HepG2 (cell line): ENCODE results near the gene PLEKHA3. TPM values are rescaled to one million over a fixed set of nuclear protein-coding genes. Genes with fewer than 3 reads are reported as not detected.

Experiments
- ASH2L ChIP-seq: fragments of 300-600, 200-600 bp; sonication (generic); IDR thresholded peaks from 2 replicates; pipeline ENCODE4 v1.7.0; 2017; ENCODE audit warnings: low read depth, mild to moderate bottlenecking, moderate library complexity, mixed read lengths, low read length; ENCODE audit not compliant: insufficient read length
- GATAD1 ChIP-seq: IDR thresholded peaks from 2 replicates; pipeline ENCODE4 v1.6.1; 2016; ENCODE audit warnings: missing genetic modification reagents, missing compliant biosample characterization
- HMG20B ChIP-seq: conservative IDR thresholded peaks from 2 replicates; pipeline ENCODE4 v1.6.1; 2016; ENCODE audit warnings: missing genetic modification reagents, missing compliant biosample characterization
- KDM6A ChIP-seq: IDR thresholded peaks from 2 replicates; pipeline ENCODE4 v1.6.1; 2016; ENCODE audit warnings: low read depth
- PHB2 ChIP-seq: fragments of 450-650 bp; IDR thresholded peaks from 2 replicates; pipeline ENCODE4 v1.6.1; 2018; ENCODE audit not compliant: partially characterized antibody
- POLR2AphosphoS5 ChIP-seq: IDR thresholded peaks from 2 replicates; pipeline ENCODE4 v1.6.1; 2012; ENCODE audit warnings: low read depth, low read length
- RAD21 ChIP-seq: fragments of 450-650 bp; formaldehyde crosslinking; IDR thresholded peaks from 2 replicates; pipeline ENCODE4 v1.5.0; 2020; ENCODE audit warnings: mild to moderate bottlenecking
- ZBTB33 ChIP-seq: sonication (generic); formaldehyde crosslinking; IDR thresholded peaks from 2 replicates; pipeline ENCODE4 v1.4.0; 2020; ENCODE audit warnings: missing genetic modification reagents
- ZBTB4 ChIP-seq: sonication (generic); formaldehyde crosslinking; IDR thresholded peaks from 2 replicates; pipeline ENCODE4 v1.4.0; 2020; ENCODE audit warnings: missing genetic modification reagents, mild to moderate bottlenecking, borderline replicate concordance
- ZNF501 ChIP-seq: sonication (generic); formaldehyde crosslinking; IDR thresholded peaks from 2 replicates; pipeline ENCODE4 v1.5.1; 2020; ENCODE audit warnings: mild to moderate bottlenecking, moderate library complexity, missing genetic modification reagents
- polyA plus RNA-seq, 8 experiments: library from polyadenylated mRNA; depleted of rRNA in 3 of 8; stranded (reverse) in 7 of 8; unstranded in 1 of 8; fragments of >200 nt; fragmentation: Illumina TruSeq in 4 of 8; extraction: Trizol in 4 of 8; gene quantifications; 2 replicates each; pipeline versions ENCODE4 v1.2.1 to v1.2.3, GENCODE V29; 2011 to 2016; ENCODE audit warnings: low read depth in 4 of 8, missing spikeins in 1 of 8, mixed read lengths in 1 of 8; ENCODE audit not compliant: insufficient read depth in 1 of 8
- total RNA-seq, 5 experiments: library from RNA; depleted of rRNA; stranded (reverse); fragments of >200 nt; fragmentation: Illumina TruSeq; extraction: Trizol; gene quantifications; 2 replicates each; pipeline ENCODE4 v1.2.3, GENCODE V29; 2016; ENCODE audit warnings: low read depth in 1 of 5
- TF ChIP-seq, protein P1 (sequence below): sonication (generic); formaldehyde crosslinking; IDR thresholded peaks from 2 replicates; pipeline ENCODE4 v1.4.0; 2020; ENCODE audit warnings: missing genetic modification reagents
- TF ChIP-seq, protein P2 (sequence below), 2 experiments: sonication (generic) in 1 of 2; formaldehyde crosslinking in 1 of 2; IDR thresholded peaks; 2 replicates each; pipeline versions ENCODE4 v1.6.1 to v1.9.0; 2014 to 2022; ENCODE audit warnings: antibody characterized with exemption in 1 of 2, borderline replicate concordance in 1 of 2, inconsistent platforms in 1 of 2, low read depth in 1 of 2, missing genetic modification reagents in 1 of 2
- TF ChIP-seq, protein P3 (sequence below): IDR thresholded peaks from 2 replicates; pipeline ENCODE4 v1.6.1; 2016; ENCODE audit warnings: missing compliant biosample characterization, missing genetic modification reagents, borderline replicate concordance

Gene PLEKHA3
- total and polyA plus RNA-seq, 2 of the 13 experiments (the other 11 are each of a cell fraction or from before 2014, with no cell fraction given) = 11.7 to 23.1 TPM

DNA sequence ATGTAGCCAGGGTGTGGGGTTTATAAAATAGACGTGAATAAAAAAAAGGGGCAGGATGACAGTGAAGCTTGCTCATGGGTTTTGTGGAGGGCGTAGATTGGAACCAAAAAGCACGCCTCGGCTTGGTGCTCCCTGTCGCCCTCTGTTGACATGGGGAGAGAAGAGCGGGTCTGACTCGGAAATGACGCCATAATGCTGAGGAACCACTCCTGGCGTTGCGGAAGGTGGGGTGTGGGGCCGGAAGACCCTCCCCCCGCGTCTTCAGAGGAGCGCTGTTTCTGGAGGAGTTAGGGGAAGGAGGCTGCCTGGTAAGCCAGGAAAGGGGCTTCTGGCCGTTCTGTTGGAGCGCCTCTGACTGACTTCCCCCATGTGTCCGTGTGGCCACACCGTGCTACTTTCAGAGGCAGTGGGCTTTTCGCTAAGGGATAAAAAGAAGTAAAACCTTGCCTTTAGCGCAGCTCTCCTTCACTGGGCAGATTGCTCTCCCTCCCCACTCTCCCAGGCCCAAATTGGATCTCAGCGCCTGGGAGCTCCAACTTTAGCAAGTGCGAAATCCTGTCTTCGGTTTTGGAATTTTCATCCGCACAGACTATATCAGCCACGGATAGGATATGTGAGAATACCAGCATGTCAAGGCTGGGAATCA lies 42.8 kb downstream of the PLEKHA3 start (continued):
- TF ChIP-seq ZBTB33 (peak; percentile 77), ASH2L (peak; percentile 58), PHB2 (no peak), HMG20B (CRISPR knock-in tag) (no peak), ZBTB4 (CRISPR knock-in tag) (0 out of 2 replicates have a peak, but pooled peaks have one; percentile 33), ZNF501 (peak; percentile 41; the same call in 1 of the 2 replicates), POLR2AphosphoS5 (peak; percentile 78), RAD21 (CRISPR knock-in tag) (peak; percentile 44; the same call in 1 of the 2 replicates), GATAD1 (CRISPR knock-in tag) (peak; percentile 82), KDM6A (CRISPR knock-in tag) (no peak)
- TF ChIP-seq, protein P1, sequence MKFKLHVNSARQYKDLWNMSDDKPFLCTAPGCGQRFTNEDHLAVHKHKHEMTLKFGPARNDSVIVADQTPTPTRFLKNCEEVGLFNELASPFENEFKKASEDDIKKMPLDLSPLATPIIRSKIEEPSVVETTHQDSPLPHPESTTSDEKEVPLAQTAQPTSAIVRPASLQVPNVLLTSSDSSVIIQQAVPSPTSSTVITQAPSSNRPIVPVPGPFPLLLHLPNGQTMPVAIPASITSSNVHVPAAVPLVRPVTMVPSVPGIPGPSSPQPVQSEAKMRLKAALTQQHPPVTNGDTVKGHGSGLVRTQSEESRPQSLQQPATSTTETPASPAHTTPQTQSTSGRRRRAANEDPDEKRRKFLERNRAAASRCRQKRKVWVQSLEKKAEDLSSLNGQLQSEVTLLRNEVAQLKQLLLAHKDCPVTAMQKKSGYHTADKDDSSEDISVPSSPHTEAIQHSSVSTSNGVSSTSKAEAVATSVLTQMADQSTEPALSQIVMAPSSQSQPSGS (CRISPR knock-in tag) = no peak
- TF ChIP-seq, protein P2, sequence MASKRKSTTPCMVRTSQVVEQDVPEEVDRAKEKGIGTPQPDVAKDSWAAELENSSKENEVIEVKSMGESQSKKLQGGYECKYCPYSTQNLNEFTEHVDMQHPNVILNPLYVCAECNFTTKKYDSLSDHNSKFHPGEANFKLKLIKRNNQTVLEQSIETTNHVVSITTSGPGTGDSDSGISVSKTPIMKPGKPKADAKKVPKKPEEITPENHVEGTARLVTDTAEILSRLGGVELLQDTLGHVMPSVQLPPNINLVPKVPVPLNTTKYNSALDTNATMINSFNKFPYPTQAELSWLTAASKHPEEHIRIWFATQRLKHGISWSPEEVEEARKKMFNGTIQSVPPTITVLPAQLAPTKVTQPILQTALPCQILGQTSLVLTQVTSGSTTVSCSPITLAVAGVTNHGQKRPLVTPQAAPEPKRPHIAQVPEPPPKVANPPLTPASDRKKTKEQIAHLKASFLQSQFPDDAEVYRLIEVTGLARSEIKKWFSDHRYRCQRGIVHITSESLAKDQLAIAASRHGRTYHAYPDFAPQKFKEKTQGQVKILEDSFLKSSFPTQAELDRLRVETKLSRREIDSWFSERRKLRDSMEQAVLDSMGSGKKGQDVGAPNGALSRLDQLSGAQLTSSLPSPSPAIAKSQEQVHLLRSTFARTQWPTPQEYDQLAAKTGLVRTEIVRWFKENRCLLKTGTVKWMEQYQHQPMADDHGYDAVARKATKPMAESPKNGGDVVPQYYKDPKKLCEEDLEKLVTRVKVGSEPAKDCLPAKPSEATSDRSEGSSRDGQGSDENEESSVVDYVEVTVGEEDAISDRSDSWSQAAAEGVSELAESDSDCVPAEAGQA (IDR thresholded peaks at IDR 0.05; ENCODE audit: low read depth) = no peak
- TF ChIP-seq, protein P2 (CRISPR knock-in tag; IDR thresholded peaks at IDR 0.05; ENCODE audit: borderline replicate concordance) = no peak
- TF ChIP-seq, protein P3, sequence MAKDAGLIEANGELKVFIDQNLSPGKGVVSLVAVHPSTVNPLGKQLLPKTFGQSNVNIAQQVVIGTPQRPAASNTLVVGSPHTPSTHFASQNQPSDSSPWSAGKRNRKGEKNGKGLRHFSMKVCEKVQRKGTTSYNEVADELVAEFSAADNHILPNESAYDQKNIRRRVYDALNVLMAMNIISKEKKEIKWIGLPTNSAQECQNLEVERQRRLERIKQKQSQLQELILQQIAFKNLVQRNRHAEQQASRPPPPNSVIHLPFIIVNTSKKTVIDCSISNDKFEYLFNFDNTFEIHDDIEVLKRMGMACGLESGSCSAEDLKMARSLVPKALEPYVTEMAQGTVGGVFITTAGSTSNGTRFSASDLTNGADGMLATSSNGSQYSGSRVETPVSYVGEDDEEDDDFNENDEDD (CRISPR knock-in tag) = no peak
